GM12878 (cell line): Measurements from ENCODE around the gene NOC4L. TPM values are rescaled to one million over a fixed set of nuclear protein-coding genes. Genes with fewer than 3 reads are reported as not detected.
"Not testable (repeated sequence)": the region's sequence is repeated elsewhere in the genome, so short reads cannot be mapped to it uniquely, and the experiment has no call there.

Source experiments
- ATAC-seq: fragments of 200-7000 bp; cut with Tn5 transposase; 3 replicates; pipeline ENCODE4 v1.9.1; 2020; ENCODE audit warnings: mild to moderate bottlenecking, moderate library complexity
- BruUV-seq: library from RNA; stranded (reverse); fragments of 400-500 nt; replicated peaks from 2 replicates; lab custom pipeline; 2021; lab: Mats Ljungman, UMichigan
- CTCF ChIA-PET: fragments of 300-600 bp; sonication (Branson Sonifier 250); formaldehyde crosslinking; extraction: SDS; loops from one replicate; lab custom pipeline; 2021; ENCODE audit warnings: inconsistent platforms; lab: Yijun Ruan, JAX
- POLR2A ChIA-PET: fragments of 350-600 bp; formaldehyde crosslinking; extraction: SDS; loops from one replicate; lab custom pipeline; 2021; ENCODE audit warnings: inconsistent platforms; lab: Charles Lee
- RAD21 ChIA-PET: fragments of 300-600 bp; sonication (Branson Sonifier 250); formaldehyde crosslinking; loops from one replicate; lab custom pipeline; 2023; ENCODE audit warnings: antibody characterized with exemption; ENCODE audit not compliant: unreplicated experiment; lab: Charles Lee
- SMC1A ChIA-PET: fragments of 300-600 bp; sonication (Branson Sonifier 250); formaldehyde crosslinking; loops from one replicate; lab custom pipeline; 2023; ENCODE audit not compliant: unreplicated experiment, uncharacterized antibody; lab: Charles Lee
- DNase-seq: peaks from one replicate; pipeline ENCODE4 v3.0.0-alpha.2; 2011; ENCODE audit warnings: low read depth, low spot score
- FAIRE-seq: peaks from 3 replicates; lab custom pipeline; 2011; peaks lifted over from hg19 to GRCh38; lab: Jason Lieb, UNC
- H2AFZ ChIP-seq: 2 replicates; pipeline ENCODE4 v1.6.0; 2011; ENCODE audit warnings: low read depth, low read length, control low read depth; ENCODE audit not compliant: control insufficient read depth
- H3K27ac ChIP-seq: 2 replicates; pipeline ENCODE4 v1.5.1; 2011; ENCODE audit warnings: control low read depth; ENCODE audit not compliant: control insufficient read depth, insufficient read depth
- H3K27me3 ChIP-seq, 2 experiments: replicated peaks in 1 of 2; 2 replicates each; pipeline versions ENCODE4 v1.6.0 to v1.6.1; 2011; ENCODE audit warnings: low read length in 1 of 2; ENCODE audit not compliant: control insufficient read depth in 2 of 2, insufficient read depth in 2 of 2
- H3K36me3 ChIP-seq, 2 experiments: 2 replicates each; pipeline ENCODE4 v1.5.1; 2011; ENCODE audit warnings: low read length in 1 of 2; ENCODE audit not compliant: control insufficient read depth in 2 of 2, insufficient read depth in 2 of 2
- H3K4me1 ChIP-seq: 2 replicates; pipeline ENCODE4 v1.6.1; 2011; ENCODE audit warnings: mild to moderate bottlenecking, low read length, moderate library complexity, mixed read lengths; ENCODE audit not compliant: control insufficient read depth, insufficient read depth
- H3K4me2 ChIP-seq: 2 replicates; pipeline ENCODE4 v1.6.0; 2011; ENCODE audit warnings: control low read depth; ENCODE audit not compliant: control insufficient read depth, insufficient read depth
- H3K4me3 ChIP-seq: fragments of 200-600 bp; sonication (generic); 2 replicates; pipeline ENCODE4 v1.5.1; 2016
- H3K79me2 ChIP-seq: 2 replicates; pipeline ENCODE4 v1.6.0; 2011; ENCODE audit warnings: low read length; ENCODE audit not compliant: control insufficient read depth, insufficient read depth
- H3K9ac ChIP-seq: 2 replicates; pipeline ENCODE4 v1.8.0; 2011; ENCODE audit warnings: low read length, control low read depth, mixed read lengths; ENCODE audit not compliant: control insufficient read depth, insufficient read depth
- H3K9me3 ChIP-seq: replicated peaks from 3 replicates; pipeline ENCODE4 v1.5.1; 2011; ENCODE audit warnings: mild to moderate bottlenecking, low read length; ENCODE audit not compliant: control insufficient read depth, insufficient read depth
- H4K20me1 ChIP-seq: 2 replicates; pipeline ENCODE4 v1.6.0; 2011; ENCODE audit not compliant: control insufficient read depth, insufficient read depth
- CHD2 ChIP-seq: IDR thresholded peaks from 2 replicates; pipeline ENCODE4 v1.6.1; 2011; ENCODE audit warnings: low read depth, low read length, improper control_type of control experiment, borderline replicate concordance
- ELK1 ChIP-seq: IDR thresholded peaks from 2 replicates; pipeline ENCODE4 v1.6.1; 2012; ENCODE audit warnings: low read depth, low read length, improper control_type of control experiment
- NRF1 ChIP-seq: conservative IDR thresholded peaks from 2 replicates; pipeline ENCODE4 v1.6.1; 2011; ENCODE audit warnings: mild to moderate bottlenecking, low read depth, low read length, improper control_type of control experiment
- RBBP5 ChIP-seq: fragments of 200-600 bp; sonication (generic); conservative IDR thresholded peaks from 2 replicates; pipeline ENCODE4 v1.6.1; 2016
- RFX5 ChIP-seq: IDR thresholded peaks from 2 replicates; pipeline ENCODE4 v1.6.1; 2011; ENCODE audit warnings: low read depth, low read length, improper control_type of control experiment
- RUNX3 ChIP-seq: IDR thresholded peaks from 2 replicates; pipeline ENCODE4 v1.6.1; 2012; ENCODE audit warnings: low read length, inconsistent platforms
- ZBTB33 ChIP-seq: fragments of 450-650 bp; IDR thresholded peaks from 2 replicates; pipeline ENCODE4 v1.6.1; 2017; ENCODE audit warnings: mild to moderate bottlenecking
- ZSCAN29 ChIP-seq: fragments of 450-650 bp; IDR thresholded peaks from 2 replicates; pipeline ENCODE4 v1.6.1; 2017; ENCODE audit warnings: mild to moderate bottlenecking, moderate library complexity
- ZZZ3 ChIP-seq: IDR thresholded peaks from 2 replicates; pipeline ENCODE4 v1.6.1; 2011; ENCODE audit warnings: low read depth; ENCODE audit not compliant: control insufficient read depth, insufficient read length
- WGBS: methylation state at CpG from one replicate; pipeline ENCODE4 v1.1.6; 2016; ENCODE audit warnings: low lambda C conversion rate; ENCODE audit not compliant: insufficient replicate concordance, insufficient coverage; ENCODE audit errors: missing lambda C conversion rate; 5-methylcytosine and 5-hydroxymethylcytosine counted together
- in situ Hi-C: fragments of 300-500 bp; cut with MboI; formaldehyde crosslinking; loops from 9 replicates; pipeline ENCODE4 v1.14.3; 2018; ENCODE audit warnings: mixed read lengths
- intact Hi-C: fragments of 100-400 bp; cut with micrococcal nuclease; formaldehyde crosslinking; loops from one replicate; pipeline ENCODE4 v1.14.2; 2022; ENCODE audit not compliant: unreplicated experiment
- polyA plus RNA-seq, 11 experiments: library from polyadenylated mRNA; depleted of rRNA in 4 of 11; unstranded in 6 of 11; stranded (reverse) in 5 of 11; fragments of >200 nt; fragmentation: Nextera tagmentation in 4 of 11; fragmentation: Illumina TruSeq in 1 of 11; extraction: Ambion mirVana in 4 of 11; extraction: Trizol in 1 of 11; gene quantifications; 1 replicate in 1 of 11; 2 replicates in 10 of 11; pipeline versions ENCODE4 v1.2.1 to v1.2.3, GENCODE V29; 2011 to 2016; ENCODE audit warnings: inconsistent platforms in 2 of 11, missing spikeins in 2 of 11, low read depth in 1 of 11
- total RNA-seq, 4 experiments: library from RNA; depleted of rRNA in 3 of 4; stranded (reverse); fragments of >200 nt in 3 of 4; fragmentation: Illumina TruSeq in 1 of 4; extraction: Trizol in 1 of 4; gene quantifications; 2 replicates each; pipeline versions ENCODE4 v1.2.1 to v1.2.3, GENCODE V29; 2013 to 2021

NOC4L gene
- total and polyA plus RNA-seq, 10 of the 15 experiments (the other 5 are each of a cell fraction or from before 2014, with no cell fraction given), result 0.72 to 68.2 (median 15.2) TPM

GRCh38 chr12:132132609-132133430, 11.4 kb upstream of the NOC4L start (continued):
- TF ChIP-seq ZBTB33 (no peak), RUNX3 (no peak), ZZZ3 (no peak), ELK1 (no peak), RBBP5 (no peak), CHD2 (no peak)
- TF ChIP-seq, all 136 proteins: peak for 0

GRCh38 chr12:132133952-132134652, 10.2 kb upstream of the NOC4L start:
- WGBS, result 87% methylated on average over 21 of the region's 27 CpGs
- peaks cover 0 to 2% of the 10 kb centered on the region in 2 experiments; a peak in 3 of 4 replicates for H3K36me3 ChIP-seq
- FAIRE-seq (no peak), ATAC-seq (no peak; the same call in 2 of the 3 replicates), DNase-seq (no peak)
- no peak overlapping the region for H3K4me3 ChIP-seq
- no peak overlapping the region for H3K27ac ChIP-seq
- H2AFZ ChIP-seq, result no peak overlapping the region
- CTCF ChIA-PET, result no interaction called here
- no peak for TF ChIP-seq ZSCAN29
- TF ChIP-seq NRF1, result no peak
- TF ChIP-seq RFX5, result no peak
- intact Hi-C loops (no loop called here), in situ Hi-C loops (no loop called here)
- H3K9me3 ChIP-seq, result no peaks in the 10 kb centered on the region
- H3K4me1 ChIP-seq, result no peaks in the 10 kb centered on the region
- SMC1A ChIA-PET, result no interaction called here
- H3K27me3 ChIP-seq, result no peaks in the 10 kb centered on the region
- BruUV-seq, result no TSS peak
- POLR2A ChIA-PET, result interaction anchor here (1.1 kb wide), 1 partner anchor 11 kb away, joined by 3 read pairs; no protein-coding TSS in a partner anchor
- H4K20me1 ChIP-seq, result no peaks in the 10 kb centered on the region
- no peak overlapping the region for H3K4me2 ChIP-seq
- RAD21 ChIA-PET, result no interaction called here
- H3K9ac ChIP-seq, result no peak overlapping the region
- H3K79me2 ChIP-seq, result no peaks in the 10 kb centered on the region

GRCh38 chr12:132134653-132135183, 9.5 kb upstream of the NOC4L start:
- H2AFZ ChIP-seq, H4K20me1 ChIP-seq, CTCF ChIA-PET, POLR2A ChIA-PET, SMC1A ChIA-PET, H3K4me2 ChIP-seq, H3K4me3 ChIP-seq, H3K27me3 ChIP-seq, H3K79me2 ChIP-seq, DNase-seq, H3K9ac ChIP-seq, BruUV-seq, H3K9me3 ChIP-seq, in situ Hi-C loops, H3K4me1 ChIP-seq, ATAC-seq, FAIRE-seq, H3K36me3 ChIP-seq, intact Hi-C loops, RAD21 ChIA-PET, H3K27ac ChIP-seq: not testable (repeated sequence)
- WGBS, result 80% methylated on average over 1 of the region's 39 CpGs
